GM18511 (cell line): ENCODE results near the gene TTYH2.

Experiments
- ATAC-seq: cut with Tn5 transposase; IDR thresholded peaks from one replicate; pipeline ENCODE4 v1.9.1; 2021; ENCODE audit warnings: mild to moderate bottlenecking, moderate library complexity; ENCODE audit not compliant: unreplicated experiment

TTYH2 gene

GRCh38 chr17:74213861-74214391 lies 555 bp downstream of the TTYH2 start:
- ATAC-seq = no peak

- no peak for ATAC-seq
Measured at GRCh38 chr17:74214484-74215341, 1.3 kb downstream of the TTYH2 start.

- ATAC-seq = no peak
Measured at GRCh38 chr17:74215342-74215727, 2.0 kb downstream of the TTYH2 start.

GRCh38 chr17:74216505-74216904 lies 3.1 kb downstream of the TTYH2 start:
- no peak for ATAC-seq

- no peak for ATAC-seq
Measured at GRCh38 chr17:74217037-74217730, 3.8 kb downstream of the TTYH2 start.

- no peak for ATAC-seq
Measured at GRCh38 chr17:74217888-74218287, 4.5 kb downstream of the TTYH2 start.

GRCh38 chr17:74218436-74218835 lies 5.1 kb downstream of the TTYH2 start:
- ATAC-seq = no peak

- ATAC-seq = no peak
Measured at GRCh38 chr17:74219576-74220133, 6.3 kb downstream of the TTYH2 start.

- ATAC-seq = no peak
Measured at GRCh38 chr17:74220219-74220618, 6.8 kb downstream of the TTYH2 start.

- ATAC-seq = no peak
Measured at GRCh38 chr17:74220946-74221818, 7.8 kb downstream of the TTYH2 start.

GRCh38 chr17:74222399-74222798 lies 9.0 kb downstream of the TTYH2 start:
- no peak for ATAC-seq

GRCh38 chr17:74223901-74224300 lies 10.5 kb downstream of the TTYH2 start:
- ATAC-seq = no peak

GRCh38 chr17:74224959-74225725 lies 11.8 kb downstream of the TTYH2 start:
- ATAC-seq = no peak

GRCh38 chr17:74226252-74226651 lies 12.9 kb downstream of the TTYH2 start:
- ATAC-seq = no peak

GRCh38 chr17:74227271-74228080 lies 14.1 kb downstream of the TTYH2 start:
- ATAC-seq = no peak

- ATAC-seq = no peak
Measured at GRCh38 chr17:74228306-74228978, 15.1 kb downstream of the TTYH2 start.

GRCh38 chr17:74230896-74231295 lies 17.5 kb downstream of the TTYH2 start:
- no peak for ATAC-seq
